ENCODE results near the gene KCNQ5.
"Not testable (repeated sequence)": the region's sequence is repeated elsewhere in the genome, so short reads cannot be mapped to it uniquely, and the experiment has no call there.

The KCNQ5 gene

GRCh38 chr6:72966628-72967280, 344.9 kb downstream of the KCNQ5 start:
- DNase-seq = no peak

DNA sequence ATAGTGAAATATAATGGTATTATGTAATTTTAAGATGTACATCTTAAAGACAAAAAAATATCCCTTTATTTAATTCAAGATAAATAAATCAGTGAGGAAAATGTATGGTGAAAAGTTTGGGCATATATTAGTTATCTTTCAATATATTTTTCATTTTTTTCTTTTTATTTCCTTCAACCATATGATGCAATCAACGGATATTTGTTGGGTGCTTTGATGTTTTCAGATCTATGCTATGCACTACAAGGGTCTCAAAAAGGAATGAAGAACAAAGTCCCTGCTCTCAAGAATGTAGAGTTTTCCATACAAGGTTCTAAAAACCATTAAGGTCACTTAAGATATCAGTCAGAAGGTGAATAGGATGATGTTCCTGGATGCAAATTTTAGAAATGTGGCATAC, 345.5 kb downstream of the KCNQ5 start:
- DNase-seq = no peak

GRCh38 chr6:72968704-72969103, 346.8 kb downstream of the KCNQ5 start:
- DNase-seq = no peak

DNA sequence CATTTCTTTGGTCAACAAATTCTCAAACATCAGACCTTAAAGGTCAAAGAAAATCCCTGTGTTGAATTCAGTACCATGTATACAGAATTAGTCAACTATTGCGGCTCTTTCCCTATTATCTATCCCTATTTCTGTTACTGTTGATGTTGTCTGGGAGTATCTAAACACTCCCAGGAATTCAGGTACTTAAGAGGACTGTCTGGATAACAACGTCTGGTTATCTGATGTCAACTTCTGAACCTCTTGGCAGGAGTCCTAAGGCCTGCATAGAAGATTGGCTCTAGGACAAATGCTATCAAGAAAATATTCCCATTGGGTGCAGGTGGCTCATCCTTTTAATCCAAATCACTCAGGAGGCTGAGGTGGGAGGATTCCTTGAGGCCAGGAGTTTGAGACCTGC, 347.8 kb downstream of the KCNQ5 start:
- DNase-seq = no peak

DNA sequence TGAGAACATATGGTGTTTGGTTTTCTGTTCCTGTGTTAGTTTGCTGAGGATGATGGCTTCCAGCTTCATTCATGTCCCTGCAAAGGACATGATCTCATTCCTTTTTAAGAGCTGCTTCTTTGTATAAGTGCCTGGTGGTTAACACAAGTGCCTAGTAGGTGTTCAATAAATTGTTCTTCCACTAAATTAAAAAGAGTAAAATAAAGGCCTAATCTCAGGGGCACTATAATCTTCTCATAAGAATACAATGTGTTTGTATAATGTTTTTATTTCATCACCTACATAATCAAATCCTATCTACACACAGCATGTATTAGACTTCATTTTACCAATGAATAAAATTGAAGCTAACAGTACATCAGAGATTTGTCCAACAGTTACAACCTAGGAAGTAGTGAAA, 350.7 kb downstream of the KCNQ5 start:
- DNase-seq = no peak

GRCh38 chr6:72974276-72974675, 352.4 kb downstream of the KCNQ5 start:
- DNase-seq = no peak

DNA sequence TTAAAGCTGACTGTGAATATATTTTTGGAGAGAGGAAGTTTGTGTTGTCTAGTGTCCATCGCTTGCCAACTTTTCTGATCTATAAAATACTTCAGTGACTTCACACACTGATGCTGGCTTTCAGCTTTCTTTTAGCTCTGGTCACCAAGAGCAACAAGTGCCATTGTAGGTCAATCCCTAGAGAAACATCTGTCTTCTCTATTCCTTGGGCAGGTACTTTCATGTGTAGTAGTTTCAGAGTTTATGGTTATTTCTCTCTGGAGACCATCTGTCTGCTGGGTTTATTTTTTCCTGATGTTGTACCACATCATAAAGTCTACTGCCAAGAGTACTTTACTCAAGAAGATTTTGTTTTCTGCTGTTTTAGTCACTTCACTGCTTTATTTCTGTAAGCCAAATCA, 353.5 kb downstream of the KCNQ5 start:
- DNase-seq = no peak

- DNase-seq = no peak
Observed at GRCh38 chr6:72976484-72976883, 354.6 kb downstream of the KCNQ5 start.

DNA sequence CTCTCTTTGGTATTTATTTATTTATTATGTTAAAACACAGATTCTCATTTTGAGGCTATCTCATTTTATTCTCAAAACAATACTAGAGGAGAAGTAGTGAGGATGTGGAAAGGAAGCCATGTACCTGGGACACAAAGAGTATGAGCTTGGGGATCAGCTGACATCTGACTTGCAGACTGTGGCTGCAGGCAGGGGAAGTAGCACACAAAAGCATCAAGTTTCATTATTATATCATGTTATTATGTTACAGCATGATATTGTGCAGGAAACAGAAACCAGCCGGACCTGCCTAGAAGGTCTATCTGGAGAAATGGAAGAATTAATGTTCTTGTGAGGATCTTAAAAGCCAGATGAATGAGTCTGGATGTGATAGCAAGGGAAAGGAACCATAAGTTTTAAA, 355.2 kb downstream of the KCNQ5 start:
- DNase-seq = no peak

- DNase-seq = not testable (repeated sequence)
Observed at GRCh38 chr6:72978808-72979207, 356.9 kb downstream of the KCNQ5 start.

- DNase-seq = not testable (repeated sequence)
Observed at GRCh38 chr6:72984189-72984831, 362.4 kb downstream of the KCNQ5 start.

GRCh38 chr6:72984981-72985665, 363.3 kb downstream of the KCNQ5 start:
- DNase-seq = no peak

GRCh38 chr6:72987301-72987700, 365.4 kb downstream of the KCNQ5 start:
- no peak for DNase-seq

GRCh38 chr6:72999995-73000394, 378.1 kb downstream of the KCNQ5 start:
- DNase-seq = no peak

DNA sequence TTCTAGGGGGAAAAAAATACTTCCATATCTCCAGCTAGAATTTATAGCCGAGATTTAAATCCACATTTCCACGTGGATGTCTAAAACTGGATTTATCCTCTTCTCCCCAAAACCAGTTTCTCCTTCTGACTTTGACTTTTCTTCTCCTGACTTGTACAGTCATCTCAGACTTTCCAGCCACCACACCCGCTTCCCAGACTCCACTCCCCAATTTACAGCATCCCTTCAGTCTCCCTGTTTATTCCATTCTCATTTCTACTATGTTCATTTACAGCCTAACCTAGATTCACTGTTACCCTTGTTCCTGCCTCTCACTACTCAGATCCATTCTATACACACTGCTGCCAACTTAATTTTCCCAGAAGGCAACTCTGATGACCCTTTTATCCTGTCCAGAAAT, 378.6 kb downstream of the KCNQ5 start:
- no peak for DNase-seq

DNA sequence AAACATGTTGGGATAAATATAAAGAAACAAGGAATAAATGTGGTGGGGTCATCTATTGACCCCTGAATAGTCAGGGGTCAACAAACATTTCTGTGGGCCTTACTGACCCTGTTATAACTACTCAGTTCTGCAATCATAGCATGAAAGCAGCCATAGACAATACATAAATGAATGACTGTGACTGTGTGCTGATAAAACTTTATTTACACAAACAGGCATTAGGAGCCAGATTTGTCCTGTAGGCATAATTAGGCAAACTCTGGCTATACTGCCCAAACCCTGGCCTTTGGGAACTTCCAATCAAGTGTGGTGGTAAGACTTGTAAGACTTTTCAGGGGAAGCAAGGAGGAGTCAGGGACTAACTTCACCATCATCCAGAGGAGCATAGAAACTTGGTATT, 380.7 kb downstream of the KCNQ5 start:
- no peak for DNase-seq

DNA sequence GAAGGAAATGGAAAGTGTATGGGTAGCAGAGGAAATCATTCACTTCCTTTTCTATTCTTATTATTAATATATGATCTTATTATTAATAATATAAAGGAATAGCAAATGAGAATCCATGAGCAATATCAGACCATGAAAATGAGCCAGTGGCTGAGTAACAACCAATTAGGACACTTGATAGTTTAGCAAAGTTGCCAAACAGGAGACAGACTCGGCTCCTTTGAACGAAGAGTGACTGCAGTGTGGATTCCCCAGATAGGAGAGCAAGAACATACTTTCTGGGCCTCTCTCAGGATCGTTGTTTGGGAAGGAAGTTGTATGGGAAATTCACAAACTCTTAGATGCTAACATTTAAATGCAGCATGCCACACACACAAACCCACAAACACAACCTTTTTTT, 381.4 kb downstream of the KCNQ5 start:
- DNase-seq = no peak

DNA sequence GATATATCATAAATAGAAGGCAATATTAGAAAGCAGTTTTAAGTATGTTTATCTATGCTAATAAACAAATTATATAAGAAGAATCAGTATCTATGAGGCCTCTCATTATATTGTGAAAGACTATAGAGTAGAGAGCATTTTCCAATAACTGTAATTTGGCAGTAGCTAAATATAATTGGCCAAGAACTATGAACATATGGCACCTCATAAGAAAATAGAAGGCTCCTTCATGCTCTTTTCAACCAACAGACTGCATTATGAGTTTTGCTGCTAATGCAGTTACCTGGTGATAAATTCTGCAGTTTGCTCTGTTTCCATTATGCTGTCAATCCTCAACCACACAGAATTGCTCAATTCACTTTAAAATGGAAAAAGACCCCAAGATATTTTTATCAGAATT, 382.4 kb downstream of the KCNQ5 start:
- DNase-seq = no peak

- no peak for DNase-seq
Observed at GRCh38 chr6:73004861-73005260, 383.0 kb downstream of the KCNQ5 start.

DNA sequence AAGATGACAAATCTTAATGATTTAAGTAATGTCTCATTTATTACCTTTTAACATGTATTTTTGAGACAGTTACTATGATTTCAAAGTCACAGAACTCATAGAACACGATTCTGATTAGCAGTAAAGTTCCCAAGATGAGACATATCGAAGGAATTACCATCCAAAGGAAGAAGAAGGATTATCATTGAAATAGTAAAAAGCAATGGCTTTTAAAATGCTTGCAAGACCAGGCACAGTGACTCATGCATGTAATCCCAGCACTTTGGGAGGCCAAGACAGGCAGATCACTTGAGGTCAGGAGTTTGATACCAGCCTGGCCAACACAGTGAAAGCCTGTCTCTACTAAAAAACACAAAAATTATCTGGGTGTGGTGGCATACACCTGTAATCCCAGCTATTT, 384.3 kb downstream of the KCNQ5 start:
- no peak for DNase-seq

DNA sequence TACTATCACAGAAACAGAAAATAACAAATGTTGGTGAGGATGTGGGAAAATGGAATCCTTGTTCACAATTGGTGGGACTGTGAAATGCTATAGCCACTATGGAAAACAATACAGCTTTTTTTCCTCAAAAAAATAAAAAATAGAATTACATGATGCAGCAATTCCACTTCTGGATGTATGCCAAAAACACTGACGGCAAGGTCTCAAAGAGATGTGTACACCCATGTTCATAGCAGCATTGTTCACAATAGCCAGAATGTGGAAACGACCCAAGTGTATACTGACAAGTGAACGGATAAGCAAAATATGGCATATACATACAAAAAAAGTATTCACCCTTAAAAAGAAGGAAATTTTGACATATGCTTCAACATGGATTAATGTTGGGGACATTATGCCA, 390.1 kb downstream of the KCNQ5 start:
- no peak for DNase-seq

- no peak for DNase-seq
Observed at GRCh38 chr6:73017476-73017875, 395.6 kb downstream of the KCNQ5 start.

GRCh38 chr6:73024598-73024997, 402.7 kb downstream of the KCNQ5 start:
- DNase-seq = no peak

DNA sequence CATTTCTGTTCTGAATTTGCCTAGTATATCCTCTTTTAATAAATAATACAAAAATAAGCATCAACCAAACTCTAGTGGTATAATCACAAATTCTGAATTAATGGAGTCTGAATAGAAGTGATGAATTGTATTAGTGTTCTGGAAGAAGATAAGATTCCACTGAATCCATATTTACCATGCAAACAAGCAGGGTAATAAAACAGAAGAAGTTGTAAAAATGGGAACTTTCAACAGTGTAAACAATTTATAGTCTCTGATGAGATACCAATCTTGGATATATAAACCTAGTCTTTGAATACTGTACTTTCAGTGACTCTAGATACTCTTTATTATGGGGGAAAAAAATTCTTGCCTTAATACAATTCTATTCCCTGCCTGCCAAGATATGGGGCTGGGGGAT, 405.8 kb downstream of the KCNQ5 start:
- DNase-seq = no peak
